SKM-1 treated with dmso at 0.1 percent for 144 hours (cell line): ENCODE results near the gene IGDCC3.
A peak's percentile ranks its signal among the peaks of the same experiment; 100 is the strongest.

Experiments used
- DNase-seq: peaks from one replicate; lab custom pipeline; 2025; ENCODE audit not compliant: unreplicated experiment; lab: John Stamatoyannopoulos, UW

The IGDCC3 gene

DNA sequence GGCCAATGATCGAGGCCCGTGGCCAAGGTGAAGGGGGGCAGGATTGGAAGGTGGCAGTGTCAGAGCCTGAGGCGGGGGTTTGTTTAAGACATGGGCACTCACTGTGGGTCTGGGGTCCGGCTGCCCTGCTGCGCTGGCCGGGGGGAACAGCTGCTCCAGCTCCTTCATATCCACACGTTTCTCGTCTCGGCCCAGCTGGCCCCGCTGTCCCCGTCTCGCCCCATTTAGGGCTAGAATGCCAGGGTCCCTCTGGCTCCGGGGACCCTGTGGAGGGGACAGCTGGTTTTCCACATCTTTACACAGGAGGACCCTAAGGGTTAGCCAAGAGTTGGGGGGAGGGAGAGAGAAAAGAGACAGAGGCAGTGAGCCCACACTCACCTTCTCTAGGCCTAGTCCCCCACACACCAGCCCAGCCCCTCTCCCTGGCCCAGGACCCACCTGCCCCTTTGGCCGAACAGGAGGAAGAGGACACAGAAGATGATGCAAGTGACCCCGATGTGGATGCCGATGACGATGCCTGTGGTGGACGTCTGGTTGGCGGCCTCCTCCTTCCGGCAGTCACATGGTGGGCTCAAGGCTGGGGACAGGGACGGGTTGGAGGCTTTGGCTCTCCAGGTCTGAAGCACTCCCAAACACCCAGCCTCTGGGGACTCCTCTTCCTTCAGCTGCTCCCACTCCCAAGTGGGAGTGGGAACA lies 48.4 kb downstream of the IGDCC3 start:
- DNase-seq = no peak

DNA sequence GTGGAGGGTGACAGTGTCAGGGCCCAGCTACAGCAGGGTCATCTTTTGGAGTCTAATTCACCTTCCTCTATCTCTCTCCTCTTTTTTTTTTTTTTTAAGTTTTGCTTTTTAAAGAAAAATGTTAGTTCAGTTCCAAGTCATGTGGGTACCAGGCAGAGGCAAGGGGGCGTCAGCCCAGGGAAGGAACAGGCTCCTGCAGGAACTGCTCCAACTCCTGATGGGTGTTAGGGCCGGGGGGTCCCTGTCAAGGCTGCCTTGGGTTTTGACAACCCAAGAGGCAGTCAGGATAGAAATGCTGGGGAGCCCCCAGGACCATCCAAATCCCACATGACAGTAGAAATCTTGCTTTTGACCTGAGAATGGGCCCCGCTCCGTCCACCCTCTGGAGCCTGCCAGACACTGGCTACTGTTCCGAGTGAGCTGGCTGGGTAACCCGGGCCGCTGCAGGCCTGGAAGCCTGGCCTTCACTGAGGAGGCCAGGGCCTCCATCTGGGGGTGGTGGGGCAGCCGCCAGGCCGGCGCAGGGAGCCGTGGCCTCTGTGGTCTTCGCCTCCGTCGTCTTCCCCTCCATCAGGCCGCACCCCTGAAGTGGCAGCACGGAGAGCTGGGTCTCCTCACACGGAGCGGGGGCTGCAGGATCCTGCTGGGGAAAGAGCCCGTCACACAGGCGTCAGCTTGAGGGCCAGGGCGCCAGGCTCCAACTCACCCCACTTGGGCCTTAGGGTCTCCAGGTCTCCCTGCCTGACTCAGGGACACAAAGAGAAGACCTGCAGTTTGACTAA lies 49.1 kb downstream of the IGDCC3 start:
- no peak for DNase-seq

DNA sequence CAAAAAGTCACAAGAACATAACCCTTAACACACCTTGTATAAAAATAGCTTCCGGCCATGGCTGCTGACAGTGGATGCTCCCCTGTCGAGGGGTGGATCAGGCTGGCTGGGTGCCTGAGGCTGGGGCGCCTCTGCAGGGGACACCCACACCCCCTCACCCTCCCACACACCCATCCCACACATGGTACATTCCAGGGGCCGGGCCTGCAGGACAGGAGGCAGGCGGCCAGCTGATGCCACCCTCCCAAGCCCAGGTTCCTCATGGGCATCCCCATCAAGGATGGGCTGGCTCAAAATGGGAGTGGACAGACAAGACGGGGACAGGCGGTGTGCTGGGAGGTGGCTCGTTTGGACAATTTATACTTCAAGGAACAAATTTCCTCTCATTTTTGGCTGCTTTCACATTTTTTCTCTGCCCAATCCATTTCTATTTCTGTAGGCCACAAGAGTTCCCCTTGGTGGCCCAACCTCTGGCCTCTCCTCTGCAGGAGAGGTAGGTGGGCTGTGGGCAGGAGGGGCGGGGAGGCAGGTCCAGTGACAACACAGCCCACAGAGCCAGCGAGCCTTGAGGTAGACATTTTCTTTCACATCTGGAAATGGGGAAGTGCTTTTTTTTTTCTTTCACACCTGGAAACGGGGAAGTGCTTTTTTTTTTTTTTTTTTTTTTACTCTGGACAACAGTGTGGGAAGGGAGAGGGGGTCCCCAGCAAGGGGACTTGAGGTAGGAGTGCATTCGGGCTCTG lies 50.0 kb downstream of the IGDCC3 start:
- peak; percentile 4 for DNase-seq

DNA sequence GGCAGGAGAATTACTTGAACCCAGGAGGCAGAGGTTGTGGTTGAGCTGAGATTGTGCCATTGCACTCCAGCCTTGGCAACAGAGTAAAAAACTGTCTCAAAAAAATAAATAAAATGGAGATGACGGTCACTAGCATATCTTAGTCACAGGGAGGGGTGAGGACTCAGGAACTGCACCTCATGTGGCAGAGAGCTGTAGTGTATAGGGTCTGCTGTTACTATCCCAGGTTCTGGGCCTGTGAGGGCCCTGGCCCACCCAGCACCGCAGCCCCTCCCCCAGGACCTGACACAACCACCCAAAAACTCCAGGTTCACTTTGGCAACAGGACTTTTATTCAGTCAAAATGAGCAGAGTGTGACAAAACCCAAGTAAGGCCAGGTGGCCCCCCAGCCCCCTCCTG lies 51.0 kb downstream of the IGDCC3 start:
- no peak for DNase-seq

DNA sequence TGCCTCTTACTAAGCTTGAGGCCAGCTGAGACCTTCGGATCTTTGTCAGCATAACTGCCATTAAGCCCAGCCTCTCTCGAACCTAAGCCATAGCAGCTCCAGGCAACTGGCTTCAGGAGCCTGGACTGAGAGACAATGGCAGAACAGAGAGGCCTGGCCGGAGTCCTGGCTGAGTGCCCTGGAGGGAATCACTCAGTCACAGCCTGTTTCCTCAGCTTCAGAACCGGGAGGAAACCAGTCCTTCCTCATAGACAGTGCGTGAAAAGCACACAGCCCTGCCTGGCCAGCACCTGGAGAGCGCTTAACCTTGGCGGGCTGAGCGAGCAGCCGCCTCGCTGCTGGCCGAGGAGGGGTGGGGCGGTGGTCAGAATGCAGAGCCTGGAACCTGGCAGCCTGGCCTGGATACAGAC lies 51.7 kb downstream of the IGDCC3 start:
- no peak for DNase-seq

DNA sequence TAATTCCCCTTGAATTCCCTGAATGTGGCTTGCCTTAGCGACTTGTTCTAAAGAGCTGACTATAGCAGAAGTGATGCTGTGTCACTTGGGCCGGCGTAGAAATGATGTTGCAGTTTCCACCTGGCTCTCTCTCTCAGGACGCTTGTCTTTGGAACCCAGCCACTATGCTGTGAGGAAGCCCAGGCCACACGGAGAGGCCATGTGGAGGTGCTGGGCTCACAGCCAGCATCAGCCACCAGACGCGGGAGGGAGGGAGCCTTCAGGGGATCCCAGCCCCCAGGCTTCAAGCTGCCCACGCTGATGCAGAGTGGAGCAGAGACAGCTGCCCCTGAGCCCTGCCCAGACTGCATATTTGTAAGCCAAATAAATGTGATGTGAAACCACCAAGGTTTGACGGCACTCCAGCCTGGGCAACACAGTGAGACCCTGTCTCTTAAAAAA lies 54.7 kb downstream of the IGDCC3 start:
- DNase-seq = no peak

DNA sequence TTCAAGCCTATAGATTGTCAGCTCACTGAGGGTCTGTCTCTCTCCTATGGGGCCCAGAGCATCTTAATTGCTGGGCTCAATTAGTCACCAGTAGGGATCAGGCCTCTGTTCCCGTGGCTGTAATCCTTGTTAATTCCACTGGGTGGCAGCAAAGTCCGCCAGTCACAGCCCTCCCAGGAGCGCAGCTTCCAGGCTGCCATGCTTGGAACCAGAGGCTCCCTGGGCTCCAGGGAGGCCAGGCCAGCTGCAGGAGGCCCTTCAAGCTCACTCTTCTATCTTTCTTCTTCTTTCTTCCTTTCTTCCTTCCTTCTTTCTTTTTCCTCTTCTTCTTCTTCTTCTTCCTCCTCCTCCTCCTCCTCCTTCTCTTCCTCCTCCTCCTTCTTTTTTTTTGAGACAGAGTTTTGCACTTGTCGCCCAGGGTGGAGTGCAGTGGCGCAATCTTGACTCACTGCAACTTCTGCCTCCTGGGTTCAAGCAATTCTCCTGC lies 58.9 kb downstream of the IGDCC3 start:
- peak; percentile 80 for DNase-seq

DNA sequence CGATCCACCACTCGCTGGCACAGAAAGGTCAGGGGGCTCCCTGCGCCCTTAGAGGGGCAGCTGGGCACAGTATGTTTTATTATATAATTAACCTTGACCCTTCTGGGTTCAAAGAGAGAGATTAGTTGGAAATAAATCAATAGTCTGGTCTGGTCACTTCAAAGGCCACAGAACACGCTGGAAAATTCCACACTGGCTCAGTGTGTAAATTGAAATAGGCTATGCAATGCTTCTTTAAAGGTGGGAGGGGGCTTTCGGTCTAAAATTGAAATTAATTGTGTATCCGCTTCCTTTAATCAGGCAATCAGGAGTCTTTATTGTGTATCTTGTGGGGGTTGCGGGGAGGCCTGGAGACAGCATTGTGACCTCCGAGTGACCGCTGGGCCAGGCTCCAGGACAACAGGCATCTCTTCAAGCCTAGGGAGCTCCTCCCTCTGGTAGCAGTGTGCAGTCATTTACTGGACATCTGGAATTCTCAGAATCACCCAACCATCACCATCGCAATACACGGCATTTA lies 65.3 kb downstream of the IGDCC3 start:
- no peak for DNase-seq

DNA sequence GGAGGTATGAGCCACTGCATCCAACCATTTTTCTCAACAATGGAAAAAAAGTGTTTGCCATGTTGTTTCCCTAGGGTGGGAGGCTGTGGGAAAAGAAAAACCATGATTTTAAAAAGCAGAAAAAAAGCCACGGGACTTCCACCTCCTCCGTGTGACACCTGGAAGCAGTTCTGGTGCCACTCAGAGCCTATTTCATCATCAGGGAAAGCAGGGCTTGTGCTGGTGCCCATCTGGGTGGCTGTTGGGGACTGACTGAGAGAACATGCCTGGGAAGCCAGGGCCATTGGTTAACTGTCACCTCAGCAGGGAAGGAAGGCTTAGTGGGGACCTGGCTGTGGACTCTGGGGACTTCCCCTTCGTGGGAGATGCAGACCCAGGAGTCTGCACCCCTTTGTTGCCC lies 66.0 kb downstream of the IGDCC3 start:
- no peak for DNase-seq

DNA sequence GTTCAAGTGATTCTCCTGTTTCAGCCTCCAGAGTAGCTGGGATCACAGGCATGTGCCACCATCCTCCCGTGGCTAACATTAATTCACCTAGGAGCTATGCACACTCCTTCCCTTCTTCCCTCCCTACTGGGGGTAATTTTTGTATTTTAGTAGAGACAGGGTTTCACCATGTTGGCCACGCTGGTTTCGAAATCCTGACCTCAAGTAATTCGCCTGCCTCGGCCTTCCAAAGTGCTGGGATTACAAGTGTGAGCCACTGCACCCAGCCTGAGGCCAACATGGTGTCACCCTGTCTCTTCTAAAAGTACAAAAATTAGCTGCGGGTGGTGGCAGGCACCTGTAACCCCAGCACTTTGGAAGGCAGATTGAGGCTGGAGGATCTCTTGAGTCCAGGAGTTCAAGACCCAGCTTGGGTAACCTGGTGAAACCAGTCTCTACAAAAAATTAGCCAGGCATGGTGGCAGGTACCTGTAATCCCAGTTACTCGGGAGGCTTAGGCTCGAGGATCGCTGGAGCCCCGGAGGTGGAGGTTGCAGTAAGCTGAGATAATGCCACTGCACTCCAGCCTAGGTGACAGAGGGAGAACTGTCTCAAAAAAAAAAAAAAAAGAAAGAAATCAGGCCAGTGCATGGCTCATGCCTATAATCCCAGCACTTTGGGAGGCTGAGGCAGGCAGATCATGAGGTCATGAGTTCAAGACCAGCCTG lies 67.2 kb downstream of the IGDCC3 start:
- peak; percentile 74 for DNase-seq

DNA sequence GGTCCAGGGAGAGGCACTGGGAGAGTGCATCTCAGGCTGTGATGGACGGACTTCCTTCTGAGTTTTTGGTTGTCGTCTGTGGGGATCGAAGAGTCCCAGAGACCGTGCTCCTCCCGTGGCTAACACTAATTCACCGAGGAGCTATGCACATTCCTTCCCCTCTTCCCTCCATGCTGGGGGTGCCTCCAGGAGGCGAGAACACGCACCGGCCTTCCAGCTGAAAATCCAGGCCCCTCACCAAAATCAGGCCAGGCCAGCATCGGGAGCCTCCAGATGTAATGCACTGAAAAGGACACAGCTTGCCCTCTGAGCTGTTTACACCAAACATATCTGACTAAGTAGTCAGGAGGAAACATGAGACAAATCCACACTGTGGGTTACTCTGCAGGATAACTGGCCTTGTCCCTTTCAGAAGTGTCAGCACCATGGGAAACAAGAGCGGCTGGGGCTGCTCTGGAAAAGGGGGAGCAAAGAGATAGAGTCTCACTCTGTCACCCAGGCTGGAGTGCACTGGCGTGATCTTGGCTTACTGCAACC lies 67.9 kb downstream of the IGDCC3 start:
- no peak for DNase-seq

DNA sequence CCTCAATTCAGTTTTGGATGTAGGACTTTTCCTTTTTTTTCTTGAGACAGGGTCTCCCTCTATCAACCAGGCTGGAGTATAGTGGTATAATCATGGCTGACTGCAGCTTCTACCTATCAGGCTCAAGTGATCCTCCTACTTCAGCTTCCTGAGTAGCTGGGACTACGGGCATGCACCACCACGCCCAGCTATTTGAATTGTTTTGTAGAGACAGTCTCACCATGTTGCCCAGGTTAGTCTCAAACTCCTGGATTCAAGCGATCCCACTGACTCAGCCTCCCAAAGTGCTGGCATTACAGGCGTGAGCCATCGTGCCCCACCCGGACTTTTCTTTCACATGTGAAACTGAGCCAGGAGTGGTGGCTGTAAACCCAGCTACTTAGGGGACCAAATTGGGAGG lies 69.8 kb downstream of the IGDCC3 start:
- no peak for DNase-seq

DNA sequence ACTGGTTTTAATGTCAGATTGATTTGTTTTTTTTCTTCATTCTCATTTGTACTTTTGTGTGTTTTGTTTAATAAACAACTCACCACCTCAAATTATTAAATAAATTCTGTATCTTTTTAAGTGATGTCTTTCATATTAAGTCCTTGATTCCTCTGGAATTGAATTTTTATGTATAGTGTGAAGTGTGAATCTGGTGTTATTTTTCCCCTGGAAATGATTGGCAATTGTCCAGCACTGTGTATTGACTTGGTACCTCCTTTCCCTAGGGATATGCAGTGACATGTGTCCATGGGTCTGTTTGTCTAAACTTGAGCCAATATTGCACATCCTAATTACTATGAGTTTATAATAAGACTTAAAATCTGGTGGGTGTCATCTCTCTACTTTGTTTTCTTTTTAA lies 71.3 kb downstream of the IGDCC3 start:
- no peak for DNase-seq

DNA sequence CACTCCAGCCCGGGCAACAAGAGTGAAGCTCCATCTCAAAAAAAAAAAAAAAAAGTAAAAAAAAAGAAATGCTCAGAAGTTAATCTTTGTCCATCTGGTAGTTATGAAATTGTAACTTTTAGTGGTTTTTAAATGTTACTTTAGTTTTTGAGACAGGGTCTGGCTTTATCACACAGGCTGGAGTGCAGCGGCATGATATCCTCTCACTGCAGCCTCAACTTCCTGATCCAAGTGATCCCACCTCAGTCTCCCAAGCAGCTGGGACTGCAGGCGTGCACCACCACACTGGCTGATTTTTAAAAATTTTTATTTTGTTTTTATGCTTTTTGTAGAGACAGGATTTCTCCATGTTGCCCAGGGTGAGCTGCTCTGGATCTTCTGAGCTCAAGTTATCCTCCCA lies 72.0 kb downstream of the IGDCC3 start:
- DNase-seq = no peak

DNA sequence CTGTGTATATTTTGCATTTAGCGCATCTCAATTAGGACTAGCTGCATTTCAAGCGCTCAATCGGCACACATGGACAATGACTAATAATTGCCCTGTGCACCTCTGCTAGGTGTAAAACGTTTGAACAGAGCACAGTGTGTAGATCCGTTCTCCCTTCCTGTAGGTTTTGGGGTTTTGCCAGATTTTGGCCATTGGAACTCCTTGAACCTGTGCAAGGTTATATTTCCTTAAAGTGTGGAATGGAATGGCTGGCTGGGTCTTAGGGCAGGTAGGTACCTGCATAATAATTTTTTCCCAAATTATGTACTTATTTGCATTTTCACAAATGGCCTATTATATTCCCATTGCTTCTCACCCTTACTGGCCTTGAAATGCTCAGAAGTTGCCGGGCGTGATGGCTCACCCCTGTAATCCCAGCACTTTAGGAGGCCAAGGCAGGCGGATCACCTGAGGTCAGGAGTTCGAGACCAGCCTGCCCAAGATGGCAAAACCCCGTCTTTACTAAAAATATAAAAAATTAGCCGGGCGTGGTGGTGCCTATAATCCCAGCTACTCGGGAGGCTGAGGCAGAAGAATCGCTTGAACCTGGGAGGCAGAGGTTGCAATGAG lies 72.5 kb downstream of the IGDCC3 start:
- no peak for DNase-seq

DNA sequence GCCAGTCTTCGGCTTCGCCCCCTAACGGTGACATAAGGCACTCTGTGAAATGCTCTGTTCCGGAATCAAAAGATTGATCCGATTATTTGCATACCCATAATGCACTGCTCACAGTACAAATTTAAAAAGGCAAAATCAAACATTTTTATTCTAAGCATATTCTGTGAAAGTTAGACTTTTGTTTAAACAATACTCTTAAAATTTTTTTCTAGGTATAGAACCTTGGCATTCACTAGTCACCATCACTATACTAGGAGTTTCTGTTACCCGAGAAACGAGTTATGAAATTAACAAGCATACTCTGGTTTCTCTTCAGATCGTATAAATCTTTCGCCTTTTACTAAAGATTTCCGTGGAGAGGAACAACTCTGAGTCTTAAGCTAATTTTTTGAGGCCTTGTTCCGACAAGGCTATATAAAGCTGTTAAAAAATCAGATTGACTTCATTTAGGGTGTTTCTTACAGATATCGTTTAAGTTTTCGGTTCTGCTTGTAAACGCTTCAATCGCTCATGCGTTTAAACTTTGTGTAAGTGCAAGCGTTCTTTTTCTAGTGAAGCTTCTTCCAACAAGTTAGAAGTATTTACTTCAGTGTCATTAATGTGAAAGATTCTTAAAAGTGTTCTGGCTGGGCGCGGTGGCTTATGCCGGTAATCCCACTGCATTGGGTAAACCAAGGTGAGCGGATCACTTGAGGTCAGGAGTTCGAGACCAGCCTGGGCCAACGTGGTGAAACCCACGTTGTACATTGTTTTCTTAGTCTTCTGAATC lies 73.2 kb downstream of the IGDCC3 start, which contains the start of gene RNU5B-1:
Gene RNU5B-1, plus strand, starts transcription at position 297 of the 769 bp plus-strand sequence.
- peak; percentile 96 for DNase-seq

DNA sequence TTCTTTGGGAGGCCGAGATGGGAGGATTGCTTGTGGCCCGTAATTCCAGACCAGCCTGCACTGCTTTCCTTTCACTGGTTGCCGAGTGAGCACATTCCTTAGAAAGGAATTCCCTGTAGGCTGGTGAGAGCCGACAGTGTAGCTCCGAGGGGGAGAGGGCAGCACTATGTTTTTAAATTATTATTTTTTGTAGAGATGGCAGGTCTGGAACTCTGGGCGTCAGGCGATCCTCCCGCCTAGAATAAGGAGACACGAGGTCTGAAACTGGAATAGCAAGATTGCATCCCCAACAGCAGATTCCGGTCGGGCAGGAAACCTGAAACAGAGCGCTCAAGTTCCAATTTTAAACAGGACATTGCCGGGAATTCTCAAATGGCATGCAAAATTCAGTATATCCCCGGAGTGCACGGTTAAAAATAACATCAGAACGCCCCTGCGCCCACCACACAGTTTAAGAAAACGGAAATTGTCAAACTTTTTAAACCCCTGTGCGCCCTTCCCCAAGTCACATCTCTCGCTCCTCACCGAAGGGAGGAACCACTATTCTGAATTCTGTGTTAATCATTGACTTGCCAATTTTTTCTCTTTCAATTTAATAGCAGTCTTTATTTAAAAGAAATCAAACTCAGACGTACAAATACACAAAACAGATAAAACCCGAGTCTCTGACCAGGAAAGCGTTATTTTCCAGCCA lies 74.0 kb downstream of the IGDCC3 start:
- DNase-seq = no peak

DNA sequence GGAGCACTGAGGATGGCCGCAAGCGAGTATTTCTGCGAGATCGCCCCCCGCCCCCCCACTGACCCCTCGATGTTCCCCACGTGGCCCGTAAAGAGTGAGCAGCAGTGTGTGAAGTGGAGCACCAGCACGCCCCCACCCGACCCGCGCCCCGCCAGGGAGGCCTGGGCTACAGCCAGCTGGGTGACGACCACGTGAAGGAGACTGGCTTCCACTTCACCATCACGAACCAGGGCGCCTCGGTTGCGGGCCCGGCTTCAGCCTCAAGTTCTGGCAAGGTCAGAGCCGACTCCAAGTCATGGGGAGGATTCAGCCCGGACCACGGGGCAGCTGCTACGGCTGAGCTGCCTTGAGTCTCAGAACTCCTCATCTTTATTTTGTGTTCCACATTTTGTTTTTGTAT lies 75.7 kb downstream of the IGDCC3 start:
- DNase-seq = no peak
